CD4-positive, CD25-positive, alpha-beta regulatory T cell (primary cell): ENCODE data around the gene CHID1. TPM values are rescaled to one million over a fixed set of nuclear protein-coding genes. Genes with fewer than 3 reads are reported as not detected.

Experiments
- ATAC-seq, 2 donors: fragments of 150-1000 bp; cut with Tn5 transposase; one replicate each; pipeline ENCODE4 v1.10.0; 2021; ENCODE audit warnings: low read depth in 2 of 2, moderate number of reproducible peaks in 2 of 2, moderate library complexity in 1 of 2
- DNase-seq, 3 donors: peaks; one replicate each; pipeline versions ENCODE4 v3.0.0 to v3.0.0-alpha.2; 2012 to 2022; ENCODE audit warnings: mixed read lengths in 1 of 3
- H3K27ac ChIP-seq: one replicate; pipeline ENCODE4 v1.7.0; 2013; ENCODE audit warnings: mild to moderate bottlenecking, low read length; ENCODE audit not compliant: insufficient read depth, poor library complexity, severe bottlenecking
- H3K27me3 ChIP-seq: one replicate; pipeline ENCODE4 v1.7.0; 2013; ENCODE audit warnings: low read length; ENCODE audit not compliant: control insufficient read depth, insufficient read depth
- H3K36me3 ChIP-seq: one replicate; pipeline ENCODE4 v1.7.0; 2013; ENCODE audit warnings: mild to moderate bottlenecking, low read length, moderate library complexity; ENCODE audit not compliant: control insufficient read depth, insufficient read depth
- H3K4me1 ChIP-seq: 2 replicates; pipeline ENCODE4 v1.7.0; 2013; ENCODE audit warnings: mild to moderate bottlenecking, low read length; ENCODE audit not compliant: insufficient read depth, control insufficient read depth, poor library complexity, severe bottlenecking
- H3K4me3 ChIP-seq: one replicate; pipeline ENCODE4 v1.7.0; 2013; ENCODE audit warnings: low read depth, mild to moderate bottlenecking, low read length, moderate library complexity
- H3K9me3 ChIP-seq, 2 experiments: 1 replicate in 1 of 2; 2 replicates in 1 of 2; pipeline ENCODE4 v1.7.0; 2013; ENCODE audit warnings: low read length in 2 of 2, mild to moderate bottlenecking in 1 of 2, moderate library complexity in 1 of 2; ENCODE audit not compliant: control insufficient read depth in 2 of 2
- H3K27ac Mint-ChIP-seq, 3 donors: one replicate each; pipeline ENCODE4 v1.8.0; 2020 to 2022; ENCODE audit warnings: mild to moderate bottlenecking in 3 of 3, mixed read lengths in 3 of 3, moderate library complexity in 2 of 3
- H3K27me3 Mint-ChIP-seq: one replicate; pipeline ENCODE4 v1.8.0; 2022; ENCODE audit warnings: mild to moderate bottlenecking, mixed read lengths
- H3K36me3 Mint-ChIP-seq: one replicate; pipeline ENCODE4 v1.8.0; 2020; ENCODE audit warnings: mixed read lengths
- H3K4me1 Mint-ChIP-seq, 4 donors: one replicate each; pipeline ENCODE4 v1.8.0; 2020 to 2022; ENCODE audit warnings: mixed read lengths in 4 of 4, mild to moderate bottlenecking in 1 of 4
- H3K4me3 Mint-ChIP-seq, 4 donors: one replicate each; pipeline ENCODE4 v1.8.0; 2020 to 2022; ENCODE audit warnings: mild to moderate bottlenecking in 4 of 4, mixed read lengths in 4 of 4, moderate library complexity in 3 of 4
- H3K9me3 Mint-ChIP-seq, 7 donors: one replicate each; pipeline ENCODE4 v1.8.0; 2020 to 2022; ENCODE audit warnings: mixed read lengths in 7 of 7, mild to moderate bottlenecking in 3 of 7, moderate library complexity in 2 of 7
- polyA plus RNA-seq, 4 donors: library from polyadenylated mRNA; unstranded; fragments of 300-500 nt; fragmentation: Illumina TruSeq; gene quantifications; one replicate each; pipeline ENCODE4 v1.2.3, GENCODE V29; 2021
- total RNA-seq: library from RNA; stranded (reverse); gene quantifications from one replicate; pipeline ENCODE4 v1.2.3, GENCODE V29; 2022

Gene CHID1
- total and polyA plus RNA-seq, 5 donors from 2014 or later, result 28.7 to 50.6 (median 46.5) TPM

GRCh38 chr11:889257-889656, 21.4 kb downstream of the CHID1 start:
- Mint-ChIP-seq H3K4me1 (peaks cover 0 to 1% (median 0%) of the 10 kb centered on the region in 4 donors), H3K9me3 (peaks cover 0 to 2% (median 0%) of the 10 kb centered on the region in 7 donors), H3K27me3 (no peaks in the 10 kb centered on the region), H3K4me3 (no peak overlapping the region), H3K27ac (peak overlapping the region in 1 of 3 donors; percentile 46), H3K36me3 (peaks cover 4% of the 10 kb centered on the region)
- no peak for DNase-seq
- Histone ChIP-seq H3K4me3 (no peak overlapping the region), H3K27ac (no peak overlapping the region), H3K9me3 (no peaks in the 10 kb centered on the region), H3K27me3 (no peaks in the 10 kb centered on the region), H3K4me1 (no peaks in the 10 kb centered on the region), H3K36me3 (no peaks in the 10 kb centered on the region)
- no peak for ATAC-seq

GRCh38 chr11:888310-889212, 22.0 kb downstream of the CHID1 start:
- H3K27me3 Mint-ChIP-seq, result no peaks in the 10 kb centered on the region
- H3K4me3 Mint-ChIP-seq, result no peak overlapping the region
- H3K9me3 ChIP-seq, result no peaks in the 10 kb centered on the region
- H3K4me1 ChIP-seq, result no peaks in the 10 kb centered on the region
- H3K27me3 ChIP-seq, result no peaks in the 10 kb centered on the region
- peaks cover 0 to under 1% (median 0%) of the 10 kb centered on the region in 4 donors for H3K4me1 Mint-ChIP-seq
- no peak overlapping the region for H3K4me3 ChIP-seq
- ATAC-seq, result no peak
- no peak overlapping the region for H3K27ac Mint-ChIP-seq
- H3K9me3 Mint-ChIP-seq, result peaks cover 0 to 2% (median 0%) of the 10 kb centered on the region in 7 donors
- H3K36me3 ChIP-seq, result peaks cover 4% of the 10 kb centered on the region
- H3K36me3 Mint-ChIP-seq, result peaks cover 4% of the 10 kb centered on the region
- H3K27ac ChIP-seq, result no peak overlapping the region
- no peak for DNase-seq

- H3K36me3 Mint-ChIP-seq, result peaks cover 4% of the 10 kb centered on the region
- H3K27me3 Mint-ChIP-seq, result no peaks in the 10 kb centered on the region
- Histone ChIP-seq H3K36me3 (peaks cover 4% of the 10 kb centered on the region), H3K4me3 (no peak overlapping the region), H3K27me3 (no peaks in the 10 kb centered on the region), H3K4me1 (no peaks in the 10 kb centered on the region), H3K9me3 (no peaks in the 10 kb centered on the region), H3K27ac (no peak overlapping the region)
- H3K27ac Mint-ChIP-seq, result no peak overlapping the region
- H3K4me3 Mint-ChIP-seq, result no peak overlapping the region
- H3K9me3 Mint-ChIP-seq, result peaks cover 0 to 2% (median 0%) of the 10 kb centered on the region in 7 donors
- no peaks in the 10 kb centered on the region for H3K4me1 Mint-ChIP-seq
- ATAC-seq (no peak), DNase-seq (no peak)
Observed at GRCh38 chr11:887589-887988, 23.0 kb downstream of the CHID1 start.

- H3K4me1 Mint-ChIP-seq, result no peaks in the 10 kb centered on the region
- Histone ChIP-seq H3K9me3 (no peaks in the 10 kb centered on the region), H3K27me3 (no peaks in the 10 kb centered on the region)
Observed at GRCh38 chr11:886568-886967, 24.0 kb downstream of the CHID1 start.

GRCh38 chr11:884578-885070, 26.0 kb downstream of the CHID1 start:
- DNase-seq (no peak), ATAC-seq (no peak)
- Histone ChIP-seq H3K27ac (no peak overlapping the region), H3K27me3 (no peaks in the 10 kb centered on the region), H3K36me3 (peaks cover 8% of the 10 kb centered on the region), H3K4me1 (no peaks in the 10 kb centered on the region), H3K4me3 (no peak overlapping the region), H3K9me3 (no peaks in the 10 kb centered on the region)
- H3K4me3 Mint-ChIP-seq, result no peak overlapping the region
- H3K9me3 Mint-ChIP-seq, result peaks cover 0 to 2% (median 0%) of the 10 kb centered on the region in 7 donors
- H3K36me3 Mint-ChIP-seq, result peaks cover 16% of the 10 kb centered on the region
- no peaks in the 10 kb centered on the region for H3K27me3 Mint-ChIP-seq
- H3K4me1 Mint-ChIP-seq, result no peaks in the 10 kb centered on the region
- H3K27ac Mint-ChIP-seq, result no peak overlapping the region

More at GRCh38 chr11:886568-886967, 24.0 kb downstream of the CHID1 start:
- Histone ChIP-seq H3K4me3 (no peak overlapping the region), H3K4me1 (no peaks in the 10 kb centered on the region), H3K27ac (no peak overlapping the region), H3K36me3 (peaks cover 4% of the 10 kb centered on the region)
- Mint-ChIP-seq H3K36me3 (peaks cover 10% of the 10 kb centered on the region), H3K27ac (no peak overlapping the region), H3K4me3 (no peak overlapping the region), H3K27me3 (no peaks in the 10 kb centered on the region), H3K9me3 (peaks cover 0 to 2% (median 0%) of the 10 kb centered on the region in 7 donors)
- ATAC-seq (no peak), DNase-seq (no peak)

- H3K27ac Mint-ChIP-seq, result no peak overlapping the region
- Histone ChIP-seq H3K36me3 (peaks cover 8% of the 10 kb centered on the region), H3K4me3 (no peak overlapping the region), H3K27me3 (no peaks in the 10 kb centered on the region), H3K27ac (no peak overlapping the region), H3K4me1 (no peaks in the 10 kb centered on the region), H3K9me3 (no peaks in the 10 kb centered on the region)
- DNase-seq (no peak), ATAC-seq (no peak)
- no peak overlapping the region for H3K4me3 Mint-ChIP-seq
- H3K9me3 Mint-ChIP-seq, result peaks cover 0 to 2% (median 0%) of the 10 kb centered on the region in 7 donors
- no peaks in the 10 kb centered on the region for H3K4me1 Mint-ChIP-seq
- no peaks in the 10 kb centered on the region for H3K27me3 Mint-ChIP-seq
- H3K36me3 Mint-ChIP-seq, result peaks cover 16% of the 10 kb centered on the region
Observed at GRCh38 chr11:883527-883926, 27.1 kb downstream of the CHID1 start.

- Histone ChIP-seq H3K27ac (no peak overlapping the region), H3K9me3 (no peaks in the 10 kb centered on the region), H3K4me3 (no peak overlapping the region), H3K36me3 (peaks cover 8% of the 10 kb centered on the region), H3K27me3 (no peaks in the 10 kb centered on the region), H3K4me1 (no peaks in the 10 kb centered on the region)
- Mint-ChIP-seq H3K36me3 (peaks cover 16% of the 10 kb centered on the region), H3K27ac (no peak overlapping the region), H3K4me1 (no peaks in the 10 kb centered on the region), H3K4me3 (no peak overlapping the region), H3K27me3 (no peaks in the 10 kb centered on the region), H3K9me3 (peaks cover 0 to 2% (median 0%) of the 10 kb centered on the region in 7 donors)
- DNase-seq (no peak), ATAC-seq (no peak)
Observed at GRCh38 chr11:882596-882995, 28.0 kb downstream of the CHID1 start.
